ENCODE results near the gene WNK4. TPM values are rescaled to one million over a fixed set of nuclear protein-coding genes. Genes with fewer than 3 reads are reported as not detected.
A peak's percentile ranks its signal among the peaks of the same experiment; 100 is the strongest.

Gene WNK4
- total RNA-seq, 1 experiment from 2014 or later = 1.5 TPM

GRCh38 chr17:42798383-42799380 lies 18.3 kb downstream of the WNK4 start, which contains the start of the genes CNTD1 and COA3 (continued):
- TF ChIP-seq AFF4 (CRISPR knock-in tag; IDR thresholded peaks at IDR 0.05; ENCODE audit: borderline replicate concordance) = 0 out of 2 replicates have a peak, but pooled peaks have one; percentile 75
- no peak for TF ChIP-seq SMAD4 (CRISPR knock-in tag; IDR thresholded peaks at IDR 0.05)
- no peak for TF ChIP-seq ZNF416 (CRISPR knock-in tag; IDR thresholded peaks at IDR 0.05)
- TF ChIP-seq E2F4 (CRISPR knock-in tag; IDR thresholded peaks at IDR 0.05; ENCODE audit: borderline replicate concordance, low read depth) = peak; percentile 82; the same call in 1 of the 2 replicates
- TF ChIP-seq USF2 (CRISPR knock-in tag; IDR thresholded peaks at IDR 0.05) = no peak; the same call in 1 of the 2 replicates
- peak; percentile 64 for TF ChIP-seq ARID4B (CRISPR knock-in tag; IDR thresholded peaks at IDR 0.05; ENCODE audit: borderline replicate concordance)
- TF ChIP-seq GABPB1 (CRISPR knock-in tag; IDR thresholded peaks at IDR 0.05) = peak; percentile 80
- peak; percentile 71; the same call in 1 of the 2 replicates for TF ChIP-seq RELA (CRISPR knock-in tag; IDR thresholded peaks at IDR 0.05; ENCODE audit: borderline replicate concordance)
- TF ChIP-seq RORB (CRISPR knock-in tag; IDR thresholded peaks at IDR 0.05) = no peak
- TF ChIP-seq TEAD4 (CRISPR knock-in tag; IDR thresholded peaks at IDR 0.05) = 0 out of 2 replicates have a peak, but pooled peaks have one; percentile 30
- TF ChIP-seq HMGXB4 (CRISPR knock-in tag; IDR thresholded peaks at IDR 0.05) = peak; percentile 78
- peak; percentile 58; the same call in 1 of the 2 replicates for TF ChIP-seq TCF7 (CRISPR knock-in tag; IDR thresholded peaks at IDR 0.05; ENCODE audit: low read depth)
- no peak for TF ChIP-seq MXD4 (CRISPR knock-in tag; IDR thresholded peaks at IDR 0.05; ENCODE audit: borderline replicate concordance)
- TF ChIP-seq E2F1 (CRISPR knock-in tag; IDR thresholded peaks at IDR 0.05) = peak; percentile 94; the same call in 1 of the 2 replicates
- peak; percentile 65; the same call in 1 of the 2 replicates for TF ChIP-seq FOXP4 (CRISPR knock-in tag; IDR thresholded peaks at IDR 0.05)
- no peak for TF ChIP-seq ZNF219 (CRISPR knock-in tag; IDR thresholded peaks at IDR 0.05; ENCODE audit: borderline replicate concordance)
- no peak for TF ChIP-seq JAZF1 (CRISPR knock-in tag; IDR thresholded peaks at IDR 0.05)
- 0 out of 2 replicates have a peak, but pooled peaks have one; percentile 46 for TF ChIP-seq CREM (CRISPR knock-in tag; IDR thresholded peaks at IDR 0.05)
- peak; percentile 97 for TF ChIP-seq FOXP1 (CRISPR knock-in tag; IDR thresholded peaks at IDR 0.05; ENCODE audit: borderline replicate concordance)
- TF ChIP-seq TP53 (CRISPR knock-in tag; IDR thresholded peaks at IDR 0.05) = peak; percentile 78; the same call in 1 of the 2 replicates
